SK-N-SH treated with all-trans-retinoic acid at 6 μM for 48 hours (cell line): ENCODE results near the gene ZP1.

ENCODE experiments used
- ATAC-seq: fragments of 200-7000 bp; cut with Tn5 transposase; 3 replicates; pipeline ENCODE4 v1.9.1; 2020; ENCODE audit warnings: mild to moderate bottlenecking, moderate library complexity
- ARNTL ChIP-seq: fragments of 450-650 bp; formaldehyde crosslinking; IDR thresholded peaks from 2 replicates; pipeline ENCODE4 v1.5.0; 2020; ENCODE audit warnings: low read depth, mild to moderate bottlenecking, moderate library complexity, borderline replicate concordance
- BACH2 ChIP-seq: fragments of 250-450 bp; sonication (Bioruptor Pico); IDR thresholded peaks from 2 replicates; pipeline ENCODE4 v1.9.0; 2021; ENCODE audit warnings: mild to moderate bottlenecking, borderline replicate concordance
- CREB5 ChIP-seq: fragments of 250-450 bp; sonication (Bioruptor Pico); IDR thresholded peaks from 2 replicates; pipeline ENCODE4 v1.5.1; 2020; ENCODE audit warnings: low read depth, mild to moderate bottlenecking, moderate library complexity
- CSDC2 ChIP-seq: fragments of 250-450 bp; sonication (Bioruptor Pico); IDR thresholded peaks from 2 replicates; pipeline ENCODE4 v1.5.0; 2020; ENCODE audit warnings: mild to moderate bottlenecking, moderate library complexity
- CSRNP3 ChIP-seq: fragments of 250-450 bp; sonication (Bioruptor Pico); IDR thresholded peaks from 2 replicates; pipeline ENCODE4 v1.5.1; 2021; ENCODE audit warnings: mild to moderate bottlenecking, moderate library complexity
- ESRRG ChIP-seq: fragments of 250-450 bp; sonication (Bioruptor Pico); IDR thresholded peaks from 2 replicates; pipeline ENCODE4 v1.6.1; 2021; ENCODE audit warnings: mild to moderate bottlenecking
- GLIS3 ChIP-seq: fragments of 250-450 bp; sonication (Bioruptor Pico); IDR thresholded peaks from 2 replicates; pipeline ENCODE4 v1.5.0; 2020; ENCODE audit warnings: mild to moderate bottlenecking, moderate library complexity
- ISL1 ChIP-seq: fragments of 250-450 bp; sonication (Bioruptor Pico); IDR thresholded peaks from 2 replicates; pipeline ENCODE4 v2.1.2; 2022; ENCODE audit warnings: mild to moderate bottlenecking, moderate library complexity
- PATZ1 ChIP-seq: fragments of 250-450 bp; sonication (Bioruptor Pico); IDR thresholded peaks from 2 replicates; pipeline ENCODE4 v1.8.0; 2020; ENCODE audit warnings: mild to moderate bottlenecking, moderate library complexity, borderline replicate concordance
- POU6F1 ChIP-seq: fragments of 250-450 bp; sonication (Bioruptor Pico); IDR thresholded peaks from 2 replicates; pipeline ENCODE4 v1.8.0; 2021; ENCODE audit warnings: low read depth, mild to moderate bottlenecking, moderate library complexity, borderline replicate concordance
- PPARA ChIP-seq: fragments of 250-450 bp; sonication (Bioruptor Pico); IDR thresholded peaks from 2 replicates; pipeline ENCODE4 v1.5.0; 2020; ENCODE audit warnings: mild to moderate bottlenecking, borderline replicate concordance
- RARB ChIP-seq: fragments of 250-450 bp; sonication (Bioruptor Pico); IDR thresholded peaks from 2 replicates; pipeline ENCODE4 v1.8.0; 2021; ENCODE audit warnings: mild to moderate bottlenecking, moderate library complexity
- SNAI2 ChIP-seq: fragments of 250-450 bp; sonication (Bioruptor Pico); IDR thresholded peaks from 2 replicates; pipeline ENCODE4 v1.5.0; 2020; ENCODE audit warnings: mild to moderate bottlenecking, moderate library complexity
- TCF4 ChIP-seq: fragments of 250-450 bp; sonication (Bioruptor Pico); IDR thresholded peaks from 2 replicates; pipeline ENCODE4 v1.8.0; 2021; ENCODE audit warnings: mild to moderate bottlenecking, moderate library complexity, borderline replicate concordance
- TOX ChIP-seq: fragments of 250-450 bp; sonication (Bioruptor Pico); IDR thresholded peaks from 2 replicates; pipeline ENCODE4 v1.8.0; 2021; ENCODE audit warnings: mild to moderate bottlenecking, moderate library complexity, borderline replicate concordance
- TSHZ2 ChIP-seq: fragments of 250-450 bp; sonication (Bioruptor Pico); IDR thresholded peaks from 2 replicates; pipeline ENCODE4 v1.5.0; 2020; ENCODE audit warnings: mild to moderate bottlenecking, moderate library complexity
- ZC3H10 ChIP-seq: fragments of 250-450 bp; sonication (Bioruptor Pico); IDR thresholded peaks from 2 replicates; pipeline ENCODE4 v1.5.1; 2021; ENCODE audit warnings: mild to moderate bottlenecking, moderate library complexity
- ZFP3 ChIP-seq: fragments of 250-450 bp; sonication (Bioruptor Pico); IDR thresholded peaks from 2 replicates; pipeline ENCODE4 v1.5.0; 2020; ENCODE audit warnings: mild to moderate bottlenecking, moderate library complexity
- ZFP30 ChIP-seq: fragments of 450-650 bp; formaldehyde crosslinking; IDR thresholded peaks from 2 replicates; pipeline ENCODE4 v1.5.0; 2022; ENCODE audit warnings: mild to moderate bottlenecking, moderate library complexity
- ZNF565 ChIP-seq: fragments of 450-650 bp; formaldehyde crosslinking; conservative IDR thresholded peaks from 2 replicates; pipeline ENCODE4 v1.5.0; 2020; ENCODE audit warnings: low read depth, mild to moderate bottlenecking, moderate library complexity
- ZNF70 ChIP-seq: fragments of 450-650 bp; formaldehyde crosslinking; IDR thresholded peaks from 2 replicates; pipeline ENCODE4 v1.5.0; 2020; ENCODE audit warnings: mild to moderate bottlenecking, moderate library complexity
- ZNF8 ChIP-seq: fragments of 450-650 bp; formaldehyde crosslinking; IDR thresholded peaks from 2 replicates; pipeline ENCODE4 v1.5.0; 2020; ENCODE audit warnings: mild to moderate bottlenecking, moderate library complexity

Gene ZP1

GRCh38 chr11:60914633-60915247, 47.4 kb downstream of the ZP1 start:
- TF ChIP-seq PPARA = no peak
- TF ChIP-seq PATZ1 (CRISPR knock-in tag) = no peak
- no peak for TF ChIP-seq CREB5 (CRISPR knock-in tag)
- TF ChIP-seq TCF4 (CRISPR knock-in tag) = no peak
- no peak for TF ChIP-seq BACH2 (CRISPR knock-in tag)
- TF ChIP-seq CSDC2 (CRISPR knock-in tag) = no peak
- no peak for TF ChIP-seq SNAI2 (CRISPR knock-in tag)
- no peak for TF ChIP-seq RARB
- no peak for TF ChIP-seq ZFP30
- TF ChIP-seq ISL1 (CRISPR knock-in tag) = no peak
- TF ChIP-seq ZNF8 = no peak
- TF ChIP-seq, all 23 proteins: peak for 0
- ATAC-seq = peak; percentile 57

- ATAC-seq = peak; percentile 63
- TF ChIP-seq POU6F1 (no peak), ZNF8 (no peak), ARNTL (CRISPR knock-in tag) (no peak), CREB5 (CRISPR knock-in tag) (no peak), SNAI2 (CRISPR knock-in tag) (no peak)
- TF ChIP-seq, all 23 proteins: peak for 0
Measured at GRCh38 chr11:60915248-60915914, 48.0 kb downstream of the ZP1 start.

GRCh38 chr11:60916669-60917206, 49.4 kb downstream of the ZP1 start:
- TF ChIP-seq TSHZ2 (CRISPR knock-in tag) (no peak), GLIS3 (CRISPR knock-in tag) (no peak), PPARA (no peak), ZC3H10 (CRISPR knock-in tag) (no peak), ZFP3 (CRISPR knock-in tag) (no peak), PATZ1 (CRISPR knock-in tag) (no peak), RARB (no peak), TOX (CRISPR knock-in tag) (no peak), ZNF70 (CRISPR knock-in tag) (no peak), BACH2 (CRISPR knock-in tag) (no peak), CSRNP3 (CRISPR knock-in tag) (no peak), SNAI2 (CRISPR knock-in tag) (no peak), POU6F1 (no peak), CSDC2 (CRISPR knock-in tag) (no peak), ZNF565 (CRISPR knock-in tag) (no peak), ESRRG (CRISPR knock-in tag) (no peak), ZFP30 (no peak), ARNTL (CRISPR knock-in tag) (no peak)

More at GRCh38 chr11:60916669-60917206, 49.4 kb downstream of the ZP1 start:
- ATAC-seq = no peak
